IMR-90 (cell line): ENCODE data around the gene BCAT1. TPM values are rescaled to one million over a fixed set of nuclear protein-coding genes. Genes with fewer than 3 reads are reported as not detected.

Source experiments
- ATAC-seq: fragments of 200-7000 bp; cut with Tn5 transposase; 2 replicates; pipeline ENCODE4 v1.9.1; 2020; ENCODE audit warnings: low read depth, mild to moderate bottlenecking, moderate library complexity
- BruUV-seq: library from RNA; stranded (reverse); fragments of 400-500 nt; replicated peaks from 2 replicates; lab custom pipeline; 2021; lab: Mats Ljungman, UMichigan
- CTCF ChIA-PET: fragments of 300-600 bp; formaldehyde crosslinking; extraction: SDS; loops from one replicate; lab custom pipeline; 2021; ENCODE audit warnings: antibody characterized with exemption; lab: Yijun Ruan, JAX
- POLR2A ChIA-PET: fragments of 300-600 bp; sonication (Branson Sonifier 250); formaldehyde crosslinking; loops from one replicate; lab custom pipeline; 2022; ENCODE audit warnings: antibody characterized with exemption; ENCODE audit not compliant: unreplicated experiment; lab: Charles Lee
- DNase-seq: peaks from one replicate; pipeline ENCODE4 v3.0.0; 2013
- H2AFZ ChIP-seq: replicated peaks from 2 replicates; pipeline ENCODE3; 2013; ENCODE audit warnings: low read length, mild to moderate bottlenecking; ENCODE audit not compliant: poor library complexity
- H2AK5ac ChIP-seq: 2 replicates; pipeline ENCODE4 v1.6.1; 2013; ENCODE audit warnings: low read depth, low read length, inconsistent platforms
- H2AK9ac ChIP-seq: replicated peaks from 2 replicates; pipeline ENCODE3; 2013; ENCODE audit warnings: mild to moderate bottlenecking, low read depth, low read length, moderate library complexity; ENCODE audit not compliant: poor library complexity
- H2BK120ac ChIP-seq: 2 replicates; pipeline ENCODE4 v1.6.1; 2013; ENCODE audit warnings: low read depth, low read length, inconsistent platforms
- H2BK15ac ChIP-seq: 3 replicates; pipeline ENCODE4 v1.6.1; 2013; ENCODE audit warnings: low read depth, low read length, inconsistent platforms
- H2BK20ac ChIP-seq: 2 replicates; pipeline ENCODE4 v1.6.1; 2013; ENCODE audit warnings: low read depth, mild to moderate bottlenecking, inconsistent platforms, low read length, moderate library complexity
- H2BK5ac ChIP-seq: 2 replicates; pipeline ENCODE4 v1.6.1; 2013; ENCODE audit warnings: mild to moderate bottlenecking, low read depth, low read length, inconsistent platforms; ENCODE audit not compliant: poor library complexity, severe bottlenecking
- H3K14ac ChIP-seq: replicated peaks from 2 replicates; pipeline ENCODE4 v1.6.1; 2013; ENCODE audit warnings: low read depth, low read length, inconsistent platforms
- H3K18ac ChIP-seq: 2 replicates; pipeline ENCODE4 v1.6.1; 2013; ENCODE audit warnings: low read depth, low read length, control low read depth
- H3K23ac ChIP-seq: 2 replicates; pipeline ENCODE4 v1.6.1; 2013; ENCODE audit warnings: low read depth, low read length, inconsistent platforms
- H3K27ac ChIP-seq: 2 replicates; pipeline ENCODE4 v1.5.1; 2013; ENCODE audit warnings: mild to moderate bottlenecking, control low read depth, low read length; ENCODE audit not compliant: insufficient read depth
- H3K27me3 ChIP-seq: 2 replicates; pipeline ENCODE4 v1.6.1; 2013; ENCODE audit warnings: low read length; ENCODE audit not compliant: control insufficient read depth, insufficient read depth
- H3K36me3 ChIP-seq: 2 replicates; pipeline ENCODE4 v1.6.1; 2013; ENCODE audit warnings: low read length, mixed read lengths; ENCODE audit not compliant: control insufficient read depth, insufficient read depth
- H3K4ac ChIP-seq: 2 replicates; pipeline ENCODE4 v1.6.1; 2013; ENCODE audit warnings: low read depth, low read length, inconsistent platforms
- H3K4me1 ChIP-seq: 2 replicates; pipeline ENCODE4 v1.6.1; 2013; ENCODE audit warnings: low read length, mixed read lengths; ENCODE audit not compliant: control insufficient read depth, insufficient read depth
- H3K4me2 ChIP-seq: 2 replicates; pipeline ENCODE4 v1.6.1; 2013; ENCODE audit warnings: low read depth, mild to moderate bottlenecking, control low read depth, low read length, moderate library complexity
- H3K4me3 ChIP-seq: 2 replicates; pipeline ENCODE4 v1.5.1; 2013; ENCODE audit warnings: low read depth, mild to moderate bottlenecking, control low read depth, low read length, moderate library complexity; ENCODE audit not compliant: insufficient read depth
- H3K56ac ChIP-seq: 2 replicates; pipeline ENCODE4 v1.6.1; 2013; ENCODE audit warnings: low read length, inconsistent platforms; ENCODE audit not compliant: insufficient read depth; ENCODE audit errors: extremely low read depth
- H3K79me1 ChIP-seq, 2 experiments: 2 replicates each; pipeline ENCODE4 v1.6.1; 2013; ENCODE audit warnings: low read length in 2 of 2, inconsistent platforms in 1 of 2, low read depth in 1 of 2
- H3K9ac ChIP-seq: 2 replicates; pipeline ENCODE4 v1.6.1; 2013; ENCODE audit warnings: low read depth, low read length, control low read depth
- H3K9me1 ChIP-seq: 2 replicates; pipeline ENCODE4 v1.6.1; 2013; ENCODE audit warnings: low read length, inconsistent platforms; ENCODE audit not compliant: insufficient read depth
- H3K9me3 ChIP-seq: 2 replicates; pipeline ENCODE4 v1.6.1; 2013; ENCODE audit warnings: low read length; ENCODE audit not compliant: control insufficient read depth, insufficient read depth
- H4K20me1 ChIP-seq: 2 replicates; pipeline ENCODE4 v1.6.1; 2013; ENCODE audit warnings: low read length, inconsistent platforms; ENCODE audit not compliant: insufficient read depth
- H4K5ac ChIP-seq: 2 replicates; pipeline ENCODE4 v1.6.1; 2013; ENCODE audit warnings: mild to moderate bottlenecking, low read depth, low read length, control low read depth
- H4K8ac ChIP-seq, 2 experiments: 2 replicates each; pipeline ENCODE4 v1.6.1; 2013; ENCODE audit warnings: low read depth in 2 of 2, low read length in 2 of 2, control low read depth in 1 of 2, inconsistent platforms in 1 of 2
- H4K91ac ChIP-seq: 2 replicates; pipeline ENCODE4 v1.6.1; 2013; ENCODE audit warnings: low read depth, low read length, inconsistent platforms; ENCODE audit not compliant: insufficient read depth
- CEBPB ChIP-seq: IDR thresholded peaks from 2 replicates; pipeline ENCODE4 v1.6.1; 2012; ENCODE audit warnings: low read depth, low read length, improper control_type of control experiment
- CHD1 ChIP-seq: IDR thresholded peaks from 2 replicates; pipeline ENCODE4 v1.6.1; 2012; ENCODE audit warnings: low read depth, low read length, improper control_type of control experiment
- CTCF ChIP-seq: conservative IDR thresholded peaks from 2 replicates; pipeline ENCODE4 v1.5.1; 2012; ENCODE audit warnings: mild to moderate bottlenecking, low read depth, low read length, improper control_type of control experiment
- ELK1 ChIP-seq: fragments of 150-350 bp; IDR thresholded peaks from 2 replicates; pipeline ENCODE4 v1.6.1; 2016; ENCODE audit warnings: low read depth, mild to moderate bottlenecking, low read length, moderate library complexity, borderline replicate concordance
- FOS ChIP-seq: fragments of 150-350 bp; IDR thresholded peaks from 2 replicates; pipeline ENCODE4 v1.6.1; 2016; ENCODE audit warnings: low read depth, low read length
- MAFK ChIP-seq: IDR thresholded peaks from 2 replicates; pipeline ENCODE4 v1.6.1; 2012; ENCODE audit warnings: low read depth, low read length, improper control_type of control experiment
- MAZ ChIP-seq: IDR thresholded peaks from 2 replicates; pipeline ENCODE4 v1.6.1; 2012; ENCODE audit warnings: low read depth, mild to moderate bottlenecking, low read length, improper control_type of control experiment, moderate library complexity, borderline replicate concordance
- RCOR1 ChIP-seq: IDR thresholded peaks from 2 replicates; pipeline ENCODE4 v1.6.1; 2012; ENCODE audit warnings: mild to moderate bottlenecking, low read length, improper control_type of control experiment; ENCODE audit not compliant: insufficient replicate concordance
- RFX5 ChIP-seq: IDR thresholded peaks from 2 replicates; pipeline ENCODE4 v1.8.0; 2012; ENCODE audit warnings: low read depth, mild to moderate bottlenecking, low read length, moderate library complexity
- WGBS, 2 experiments: methylation state at CpG; one replicate each; pipeline versions ENCODE4 v1.1.5 to v1.1.7; 2013; ENCODE audit warnings: missing lambda C conversion rate in 2 of 2; ENCODE audit not compliant: insufficient read length in 1 of 2; ENCODE audit errors: extremely low coverage in 2 of 2; 5-methylcytosine and 5-hydroxymethylcytosine counted together
- dilution Hi-C: fragments of 300-500 bp; cut with HindIII; formaldehyde crosslinking; loops from one replicate; pipeline ENCODE4 v1.14.3; 2018; ENCODE audit warnings: low sequenced_read_pairs; ENCODE audit not compliant: unreplicated experiment
- in situ Hi-C: fragments of 300-500 bp; cut with MboI; formaldehyde crosslinking; loops from 3 replicates; pipeline ENCODE4 v1.14.3; 2019; ENCODE audit warnings: low sequenced_read_pairs, inconsistent platforms, mixed read lengths
- intact Hi-C: fragments of 100-400 bp; cut with micrococcal nuclease; formaldehyde crosslinking; loops from 2 replicates; pipeline ENCODE4 v1.10.0; 2022
- polyA plus RNA-seq, 3 experiments: library from polyadenylated mRNA; depleted of rRNA; stranded (reverse); fragments of >200 nt; gene quantifications; 2 replicates each; pipeline ENCODE4 v1.2.3, GENCODE V29; 2012; ENCODE audit warnings: low replicate concordance in 1 of 3
- total RNA-seq: library from RNA; depleted of rRNA; stranded (reverse); fragments of >200 nt; gene quantifications from 2 replicates; pipeline ENCODE4 v1.2.3, GENCODE V29; 2012

BCAT1 gene
- total and polyA plus RNA-seq, 2 of the 4 experiments (the other 2 are of a cell fraction) = 30.4 to 683 TPM

- Histone ChIP-seq H3K4me2 (no peak overlapping the region), H3K36me3 (no peaks in the 10 kb centered on the region), H3K23ac (no peak overlapping the region), H2BK20ac (no peak overlapping the region), H2BK120ac (no peak overlapping the region), H2AFZ (no peak overlapping the region), H3K56ac (no peak overlapping the region), H4K8ac (no peak overlapping the region), H3K4me1 (no peaks in the 10 kb centered on the region), H3K27me3 (no peaks in the 10 kb centered on the region), H2BK15ac (no peak overlapping the region), H4K20me1 (no peaks in the 10 kb centered on the region), H3K18ac (no peak overlapping the region), H3K79me1 (no peaks in the 10 kb centered on the region), H3K9me1 (no peaks in the 10 kb centered on the region), H3K9me3 (no peaks in the 10 kb centered on the region), H2BK5ac (no peak overlapping the region), H4K91ac (no peak overlapping the region), H4K5ac (no peak overlapping the region), H3K9ac (no peak overlapping the region), H3K4ac (no peak overlapping the region), H3K14ac (no peak overlapping the region), H3K27ac (no peak overlapping the region), H3K4me3 (no peak overlapping the region), H2AK9ac (no peak overlapping the region), H2AK5ac (no peak overlapping the region)
- in situ Hi-C loops = loop anchor here (25.0 kb wide), 1 partner anchor 1929 kb away; no protein-coding TSS in a partner anchor
- WGBS, 2 experiments = no CpG with 5 or more reads among the region's 2 CpGs
- POLR2A ChIA-PET = no interaction called here
- CTCF ChIA-PET = interaction anchor here (0.5 to 0.6 kb wide), 2 partner anchors 16 to 25 kb away, joined by 3 read pairs; no protein-coding TSS in a partner anchor
- ATAC-seq = no peak
- intact Hi-C loops = no loop called here
- dilution Hi-C loops = no loop called here
- TF ChIP-seq RFX5 (no peak), MAZ (no peak), FOS (no peak), CTCF (no peak), ELK1 (no peak), CHD1 (no peak), MAFK (no peak), CEBPB (no peak), RCOR1 (no peak)
- DNase-seq = no peak
- no TSS peak for BruUV-seq
These were observed 157.3 kb downstream of the BCAT1 start for GRCh38 chr12:24791622-24792021.
